Measurements from ENCODE around the gene SCAMP2.

The SCAMP2 gene

DNA sequence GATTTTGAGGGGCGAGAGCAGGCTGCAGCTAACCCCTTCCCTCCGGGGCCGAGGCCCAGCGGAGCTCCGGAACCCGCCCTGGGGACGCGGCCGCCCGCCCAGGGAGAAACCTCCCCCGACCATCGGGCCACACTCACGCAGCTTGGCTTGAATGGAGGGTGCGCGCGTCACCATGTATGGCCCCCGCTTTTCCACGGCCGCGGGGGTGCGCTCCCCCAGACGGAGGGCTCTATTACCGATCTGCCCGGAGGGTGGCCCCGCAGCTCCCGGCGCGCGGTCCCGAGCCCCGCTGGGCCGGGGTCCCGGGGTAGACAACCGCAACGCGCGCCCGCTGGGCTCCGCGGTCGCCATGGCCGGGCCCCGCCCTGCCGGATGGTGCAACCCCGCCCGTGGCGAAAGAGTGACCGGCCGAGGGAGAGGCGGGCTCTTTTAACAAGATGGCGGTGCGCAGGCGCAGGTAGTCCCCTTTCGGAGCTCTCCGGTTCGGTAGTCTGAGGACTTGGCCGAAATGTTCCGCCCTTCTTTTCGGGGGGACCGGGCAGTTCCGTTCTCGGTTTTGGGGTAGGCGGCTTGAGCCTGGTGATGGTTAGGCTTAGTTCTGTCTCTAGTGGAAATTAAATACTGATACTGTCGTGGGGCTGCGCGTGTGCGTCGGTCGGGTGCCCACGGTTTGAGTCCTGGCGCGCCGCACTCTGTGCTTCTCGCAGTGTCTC, 33.4 kb upstream of the SCAMP2 start, which contains the start of gene FAM219B:
Gene FAM219B (minus strand): TSS at position 402 of the 713 bp plus-strand sequence. CDS start 51 bp downstream, at position 351.
- Histone ChIP-seq H3K4me2 (ENCODE audit: low read depth, low read length) (peak within 1 kb of the TSS; percentile 87), H3K79me2 (ENCODE audit: low read length) (peaks cover 26% of the 10 kb centered on the region), H2AFZ (ENCODE audit: low read length) (peak within 1 kb of the TSS; percentile 95), H3K9me2 (replicated peaks; ENCODE audit: insufficient read depth, low read length) (no peaks in the 10 kb centered on the region), H3K4me3 (ENCODE audit: low read length) (peak within 1 kb of the TSS; percentile 92), H3K9ac (ENCODE audit: low read length) (peak within 1 kb of the TSS; percentile 77), H3K27ac (ENCODE audit: low read length) (peak within 1 kb of the TSS; percentile 53; the same call in 1 of the 2 replicates), H4K20me1 (ENCODE audit: insufficient read depth, low read length) (no peaks in the 10 kb centered on the region), H3F3A (ENCODE audit: insufficient read depth, low read length) (peaks cover 29% of the 10 kb centered on the region; the same call in 1 of the 2 replicates), H3K27me3 (replicated peaks; ENCODE audit: insufficient read depth, low read length) (no peaks in the 10 kb centered on the region), H3K9me3 (replicated peaks; ENCODE audit: insufficient read depth, low read length) (no peaks in the 10 kb centered on the region), H3K36me3 (replicated peaks; ENCODE audit: insufficient read depth, low read length) (peaks cover 3% of the 10 kb centered on the region; the same call in 1 of the 2 replicates), H3K4me1 (ENCODE audit: low read length) (no peaks in the 10 kb centered on the region)
- TF ChIP-seq, protein P1, sequence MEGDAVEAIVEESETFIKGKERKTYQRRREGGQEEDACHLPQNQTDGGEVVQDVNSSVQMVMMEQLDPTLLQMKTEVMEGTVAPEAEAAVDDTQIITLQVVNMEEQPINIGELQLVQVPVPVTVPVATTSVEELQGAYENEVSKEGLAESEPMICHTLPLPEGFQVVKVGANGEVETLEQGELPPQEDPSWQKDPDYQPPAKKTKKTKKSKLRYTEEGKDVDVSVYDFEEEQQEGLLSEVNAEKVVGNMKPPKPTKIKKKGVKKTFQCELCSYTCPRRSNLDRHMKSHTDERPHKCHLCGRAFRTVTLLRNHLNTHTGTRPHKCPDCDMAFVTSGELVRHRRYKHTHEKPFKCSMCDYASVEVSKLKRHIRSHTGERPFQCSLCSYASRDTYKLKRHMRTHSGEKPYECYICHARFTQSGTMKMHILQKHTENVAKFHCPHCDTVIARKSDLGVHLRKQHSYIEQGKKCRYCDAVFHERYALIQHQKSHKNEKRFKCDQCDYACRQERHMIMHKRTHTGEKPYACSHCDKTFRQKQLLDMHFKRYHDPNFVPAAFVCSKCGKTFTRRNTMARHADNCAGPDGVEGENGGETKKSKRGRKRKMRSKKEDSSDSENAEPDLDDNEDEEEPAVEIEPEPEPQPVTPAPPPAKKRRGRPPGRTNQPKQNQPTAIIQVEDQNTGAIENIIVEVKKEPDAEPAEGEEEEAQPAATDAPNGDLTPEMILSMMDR (IDR thresholded peaks at IDR 0.05; ENCODE audit: low read length), result no peak
- TF ChIP-seq EZH2 (optimal IDR thresholded peaks at IDR 0.05; ENCODE audit: low read depth, low read length) (no peak), EZH2phosphoT487 (IDR thresholded peaks at IDR 0.05; ENCODE audit: low read length) (no peak)
- peak; percentile 91 for DNase-seq

DNA sequence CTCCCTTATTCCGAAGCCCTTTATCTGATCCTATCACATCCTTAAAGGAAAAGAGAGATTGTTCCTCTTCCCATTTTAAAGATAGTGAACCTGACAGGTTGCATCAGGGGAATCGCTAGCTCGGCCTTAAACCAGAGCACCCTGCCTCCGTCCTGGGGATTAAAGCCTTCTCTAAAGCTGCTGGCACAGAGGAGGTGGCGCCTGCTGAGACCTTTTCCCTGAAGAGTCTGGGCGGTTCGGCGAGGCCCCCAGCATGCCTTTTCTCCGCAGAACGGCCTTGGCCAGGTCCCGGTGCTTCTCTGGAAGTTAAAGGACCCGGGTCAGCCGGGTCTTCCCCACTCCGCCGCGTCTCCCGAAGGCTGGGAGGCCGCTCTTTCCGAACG, 32.9 kb upstream of the SCAMP2 start:
- peaks cover 27% of the 10 kb centered on the region; the same call in 1 of the 2 replicates for H3F3A ChIP-seq (ENCODE audit: insufficient read depth, low read length)
- H3K79me2 ChIP-seq (ENCODE audit: low read length), result peaks cover 26% of the 10 kb centered on the region
- H3K9me3 ChIP-seq (replicated peaks; ENCODE audit: insufficient read depth, low read length), result no peaks in the 10 kb centered on the region
- H3K27ac ChIP-seq (ENCODE audit: low read length), result peak overlapping the region; percentile 53; the same call in 1 of the 2 replicates
- peak; percentile 24 for DNase-seq
- H2AFZ ChIP-seq (ENCODE audit: low read length), result peak overlapping the region; percentile 85
- peak overlapping the region; percentile 83 for H3K4me2 ChIP-seq (ENCODE audit: low read depth, low read length)
- peak overlapping the region; percentile 77 for H3K9ac ChIP-seq (ENCODE audit: low read length)
- H3K27me3 ChIP-seq (replicated peaks; ENCODE audit: insufficient read depth, low read length), result no peaks in the 10 kb centered on the region
- no peaks in the 10 kb centered on the region for H3K9me2 ChIP-seq (replicated peaks; ENCODE audit: insufficient read depth, low read length)
- H4K20me1 ChIP-seq (ENCODE audit: insufficient read depth, low read length), result no peaks in the 10 kb centered on the region
- peaks cover 3% of the 10 kb centered on the region; the same call in 1 of the 2 replicates for H3K36me3 ChIP-seq (replicated peaks; ENCODE audit: insufficient read depth, low read length)
- H3K4me1 ChIP-seq (ENCODE audit: low read length), result peaks cover 4% of the 10 kb centered on the region; the same call in 1 of the 2 replicates
- H3K4me3 ChIP-seq (ENCODE audit: low read length), result peak overlapping the region; percentile 92
- TF ChIP-seq EZH2 (optimal IDR thresholded peaks at IDR 0.05; ENCODE audit: low read depth, low read length) (no peak), EZH2phosphoT487 (IDR thresholded peaks at IDR 0.05; ENCODE audit: low read length) (no peak)
- TF ChIP-seq, protein P1 (IDR thresholded peaks at IDR 0.05; ENCODE audit: low read length), result no peak

DNA sequence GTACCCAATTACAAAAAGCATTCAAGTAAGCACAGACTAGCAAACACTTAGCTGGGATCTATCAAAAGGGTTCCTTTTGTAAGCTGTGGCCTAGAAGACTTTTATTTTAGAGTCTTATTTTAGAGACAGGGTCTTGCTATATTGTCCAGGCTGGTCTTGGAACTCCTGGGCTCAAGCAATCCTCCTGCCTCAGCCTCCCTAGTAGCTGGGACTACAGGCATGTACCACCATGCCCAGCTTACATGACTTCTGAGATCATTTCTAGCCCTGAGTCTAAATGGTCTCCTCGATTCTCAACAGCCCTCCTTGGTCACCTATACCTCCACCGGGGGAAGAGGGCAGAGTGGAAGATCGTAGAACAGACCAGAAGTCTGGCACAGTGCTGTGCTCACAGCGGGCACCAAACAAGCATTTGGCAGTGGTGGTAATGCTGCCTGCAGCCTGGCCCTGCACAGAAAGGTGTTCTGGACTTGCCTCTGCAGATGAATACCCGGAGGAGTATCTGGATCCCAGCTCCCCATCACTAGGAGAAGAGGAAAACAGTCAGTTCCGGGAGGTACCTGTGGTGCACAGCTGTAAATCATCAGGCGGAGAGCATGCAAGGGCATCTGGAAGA, 31.1 kb upstream of the SCAMP2 start:
- Histone ChIP-seq H3K4me2 (ENCODE audit: low read depth, low read length) (no peak overlapping the region), H3K9ac (ENCODE audit: low read length) (no peak overlapping the region), H3K4me1 (ENCODE audit: low read length) (peaks cover 4% of the 10 kb centered on the region; the same call in 1 of the 2 replicates), H2AFZ (ENCODE audit: low read length) (no peak overlapping the region), H3K4me3 (ENCODE audit: low read length) (no peak overlapping the region), H3K36me3 (replicated peaks; ENCODE audit: insufficient read depth, low read length) (peaks cover 3% of the 10 kb centered on the region; the same call in 1 of the 2 replicates), H3F3A (ENCODE audit: insufficient read depth, low read length) (peaks cover 18% of the 10 kb centered on the region; the same call in 1 of the 2 replicates), H3K79me2 (ENCODE audit: low read length) (peaks cover 26% of the 10 kb centered on the region), H3K9me2 (replicated peaks; ENCODE audit: insufficient read depth, low read length) (no peaks in the 10 kb centered on the region), H4K20me1 (ENCODE audit: insufficient read depth, low read length) (no peaks in the 10 kb centered on the region), H3K9me3 (replicated peaks; ENCODE audit: insufficient read depth, low read length) (no peaks in the 10 kb centered on the region), H3K27me3 (replicated peaks; ENCODE audit: insufficient read depth, low read length) (no peaks in the 10 kb centered on the region), H3K27ac (ENCODE audit: low read length) (no peak overlapping the region)
- TF ChIP-seq, protein P1 (IDR thresholded peaks at IDR 0.05; ENCODE audit: low read length), result no peak
- TF ChIP-seq EZH2phosphoT487 (IDR thresholded peaks at IDR 0.05; ENCODE audit: low read length) (no peak), EZH2 (optimal IDR thresholded peaks at IDR 0.05; ENCODE audit: low read depth, low read length) (no peak)
- no peak for DNase-seq

All from MM.1S (cell line).